Measurements from ENCODE around the gene PSME3IP1. TPM values are rescaled to one million over a fixed set of nuclear protein-coding genes. Genes with fewer than 3 reads are reported as not detected.

The PSME3IP1 gene
- total RNA-seq, 1 donor from 2014 or later: 116 TPM

GRCh38 chr16:57102888-57103851 lies 82.7 kb downstream of the PSME3IP1 start:
- Mint-ChIP-seq H3K9me3 (no peaks in the 10 kb centered on the region), H3K4me1 (ENCODE audit: low read depth) (peaks cover 21% of the 10 kb centered on the region), H3K36me3 (ENCODE audit: low read depth) (no peaks in the 10 kb centered on the region), H3K27me3 (ENCODE audit: insufficient read depth) (no peaks in the 10 kb centered on the region), H3K4me3 (no peak overlapping the region), H3K27ac (no peak overlapping the region)
- intact Hi-C loops (cut with micrococcal nuclease): no loop called here
- no peak for DNase-seq (ENCODE audit: low spot score)

Other genes starting within 250 kb of the PSME3IP1 start
- gene CETP, start 224.1 kb downstream of the PSME3IP1 start, total RNA-seq: 0.23 and 0.24 TPM in 2 replicates
- 164 and 175 TPM in 2 replicates for gene NLRC5, start 196.5 kb downstream of the PSME3IP1 start, total RNA-seq
- 3.7 and 4.6 TPM in 2 replicates for gene CPNE2, start 93.5 kb downstream of the PSME3IP1 start, total RNA-seq
- 36.0 and 36.5 TPM in 2 replicates for gene RSPRY1, start 290 bp upstream of the PSME3IP1 start, total RNA-seq
- gene ARL2BP, start 59.2 kb upstream of the PSME3IP1 start, total RNA-seq: 29.1 and 29.7 TPM in 2 replicates
- gene PLLP, start 98.6 kb upstream of the PSME3IP1 start, total RNA-seq: 0.26 TPM in 1 of 2 replicates, not detected in the other
- 11.4 and 11.5 TPM in 2 replicates for gene CCL22, start 172.7 kb upstream of the PSME3IP1 start, total RNA-seq
- gene CX3CL1, start 186.5 kb upstream of the PSME3IP1 start, total RNA-seq: not detected in 2 replicates
- 1.3 and 1.6 TPM in 2 replicates for gene CCL17, start 218.7 kb upstream of the PSME3IP1 start, total RNA-seq

Measured in activated T-helper 1 cell treated with anti-CD3 and anti-CD28 coated beads, Interleukin-12 subunit alpha, Interleukin-12 subunit beta, Interleukin-2, Interleukin-4 antibody, amounts not matched to agents 30 ng/mL and 10 ng/mL and 1 ng/mL, durations not matched to agents 14 hours and 24 hours and 36 hours (primary cell).